Ureter (tissue), 1 donor: ENCODE data around the gene GALNT5. TPM values are rescaled to one million over a fixed set of nuclear protein-coding genes. Genes with fewer than 3 reads are reported as not detected.

ENCODE experiments used
- total RNA-seq: library from RNA; stranded (reverse); gene quantifications from one replicate; pipeline ENCODE4 v1.2.4, GENCODE V29; 2023
- donor health status: DM: yes; HTN: yes; CAD: no.

GALNT5 gene
- total RNA-seq, 1 donor from 2014 or later, result 0.29 TPM

Other genes with a start within 250 kb of the GALNT5 start
- 0.70 TPM for gene ERMN, start 68.1 kb downstream of the GALNT5 start, total RNA-seq
- gene CYTIP, start 186.4 kb downstream of the GALNT5 start, total RNA-seq, result 15.8 TPM